CD14-positive monocyte (primary cell): ENCODE measurements around the gene HNF1B. TPM values are rescaled to one million over a fixed set of nuclear protein-coding genes. Genes with fewer than 3 reads are reported as not detected.

Experiments
- DNase-seq, 3 donors: peaks; one replicate each; pipeline ENCODE4 v3.0.0-alpha.2; 2011 to 2022
- H2AFZ ChIP-seq: 2 replicates; pipeline ENCODE4 v1.6.0; 2012; ENCODE audit warnings: mild to moderate bottlenecking, low read depth, low read length, inconsistent platforms; ENCODE audit not compliant: insufficient read depth, poor library complexity, severe bottlenecking
- H3K27ac ChIP-seq, 2 donors: 1 replicate in 1 of 2; 2 replicates in 1 of 2; pipeline ENCODE4 v1.5.1; 2012 to 2013; ENCODE audit warnings: low read length in 2 of 2, control low read depth in 1 of 2, inconsistent platforms in 1 of 2, low read depth in 1 of 2, mild to moderate bottlenecking in 1 of 2
- H3K27me3 ChIP-seq, 2 donors: one replicate each; pipeline versions ENCODE4 v1.6.0 to v1.6.1; 2011 to 2013; ENCODE audit warnings: low read length in 2 of 2; ENCODE audit not compliant: control insufficient read depth in 2 of 2, insufficient read depth in 2 of 2
- H3K36me3 ChIP-seq, 2 donors: replicated peaks in 1 of 2; 1 replicate in 1 of 2; 2 replicates in 1 of 2; pipeline versions ENCODE4 v1.5.1 to v1.6.1; 2012 to 2013; ENCODE audit warnings: low read length in 2 of 2, control low read depth in 1 of 2, inconsistent platforms in 1 of 2, mild to moderate bottlenecking in 1 of 2; ENCODE audit not compliant: insufficient read depth in 2 of 2, control insufficient read depth in 1 of 2
- H3K4me1 ChIP-seq, 2 donors: 1 replicate in 1 of 2; 2 replicates in 1 of 2; pipeline versions ENCODE4 v1.5.1 to v1.6.1; 2012 to 2013; ENCODE audit warnings: low read length in 2 of 2, control low read depth in 1 of 2, inconsistent platforms in 1 of 2, mild to moderate bottlenecking in 1 of 2, moderate library complexity in 1 of 2; ENCODE audit not compliant: insufficient read depth in 2 of 2, control insufficient read depth in 1 of 2
- H3K4me2 ChIP-seq: replicated peaks from 2 replicates; pipeline ENCODE3; 2012; ENCODE audit warnings: low read length, moderate library complexity, mild to moderate bottlenecking; ENCODE audit not compliant: poor library complexity, severe bottlenecking; ENCODE audit errors: extremely low read depth
- H3K4me3 ChIP-seq, 3 experiments: fragments of 200-600 bp in 1 of 3; sonication (generic) in 1 of 3; replicated peaks in 1 of 3; 1 replicate in 2 of 3; 2 replicates in 1 of 3; pipeline ENCODE4 v1.5.1; 2011 to 2013; ENCODE audit warnings: low read length in 3 of 3, mild to moderate bottlenecking in 3 of 3, control low read depth in 2 of 3, low read depth in 2 of 3, inconsistent platforms in 1 of 3, moderate library complexity in 1 of 3
- H3K79me2 ChIP-seq: 2 replicates; pipeline ENCODE4 v1.6.0; 2012; ENCODE audit warnings: mild to moderate bottlenecking, control low read depth, inconsistent platforms, low read length, moderate library complexity; ENCODE audit not compliant: insufficient read depth
- H3K9ac ChIP-seq: 2 replicates; pipeline ENCODE4 v1.6.0; 2017; ENCODE audit warnings: low read length, mild to moderate bottlenecking; ENCODE audit not compliant: insufficient read depth, poor library complexity, severe bottlenecking
- H3K9me3 ChIP-seq, 2 donors: replicated peaks in 1 of 2; 1 replicate in 1 of 2; 2 replicates in 1 of 2; pipeline versions ENCODE4 v1.5.1 to v1.6.1; 2012 to 2013; ENCODE audit warnings: low read length in 2 of 2, control low read depth in 1 of 2; ENCODE audit not compliant: control insufficient read depth in 1 of 2, insufficient read depth in 1 of 2
- H4K20me1 ChIP-seq: 2 replicates; pipeline ENCODE4 v1.6.0; 2012; ENCODE audit warnings: mild to moderate bottlenecking, low read length, control low read depth, moderate library complexity; ENCODE audit not compliant: insufficient read depth
- H3K27ac Mint-ChIP-seq, 7 donors: one replicate each; pipeline ENCODE4 v1.8.0; 2020; ENCODE audit warnings: mild to moderate bottlenecking in 7 of 7, mixed read lengths in 7 of 7, moderate library complexity in 6 of 7, inconsistent platforms in 2 of 7
- H3K27me3 Mint-ChIP-seq, 3 donors: one replicate each; pipeline ENCODE4 v1.8.0; 2021 to 2022; ENCODE audit warnings: low read depth in 3 of 3, mild to moderate bottlenecking in 3 of 3, mixed read lengths in 3 of 3, moderate library complexity in 3 of 3, inconsistent platforms in 1 of 3
- H3K36me3 Mint-ChIP-seq, 2 donors: one replicate each; pipeline ENCODE4 v1.8.0; 2020; ENCODE audit warnings: mixed read lengths in 2 of 2, inconsistent platforms in 1 of 2, mild to moderate bottlenecking in 1 of 2
- H3K4me1 Mint-ChIP-seq: one replicate; pipeline ENCODE4 v1.8.0; 2020; ENCODE audit warnings: mild to moderate bottlenecking, mixed read lengths
- H3K4me3 Mint-ChIP-seq, 2 donors: one replicate each; pipeline ENCODE4 v1.8.0; 2020; ENCODE audit warnings: mild to moderate bottlenecking in 2 of 2, mixed read lengths in 2 of 2, moderate library complexity in 1 of 2
- H3K9me3 Mint-ChIP-seq, 7 donors: one replicate each; pipeline ENCODE4 v1.8.0; 2020 to 2022; ENCODE audit warnings: mixed read lengths in 7 of 7, mild to moderate bottlenecking in 6 of 7, moderate library complexity in 6 of 7, inconsistent platforms in 2 of 7
- WGBS: methylation state at CpG from one replicate; pipeline ENCODE4 v1.1.5; 2013; ENCODE audit warnings: missing lambda C conversion rate; ENCODE audit not compliant: insufficient coverage; 5-methylcytosine and 5-hydroxymethylcytosine counted together
- intact Hi-C, 2 donors: fragments of 100-400 bp; cut with micrococcal nuclease; formaldehyde crosslinking; loops; one replicate each; pipeline versions ENCODE4 v1.15.0 to v1.15.1; 2023
- polyA plus RNA-seq, 3 donors: library from polyadenylated mRNA; depleted of rRNA in 1 of 3; unstranded in 2 of 3; stranded (reverse) in 1 of 3; fragments of 300-500 nt in 2 of 3; fragments of >200 nt in 1 of 3; fragmentation: Illumina TruSeq in 2 of 3; gene quantifications; 1 replicate in 2 of 3; 2 replicates in 1 of 3; pipeline ENCODE4 v1.2.3, GENCODE V29; 2012 to 2021
- TF ChIP-seq, protein P1 (sequence below): fragments of 200-600 bp; IDR thresholded peaks from one replicate; pipeline ENCODE4 v1.8.0; 2022; ENCODE audit warnings: antibody characterized with exemption, mild to moderate bottlenecking

Gene HNF1B
- polyA plus RNA-seq, 3 donors, result not detected

DNA sequence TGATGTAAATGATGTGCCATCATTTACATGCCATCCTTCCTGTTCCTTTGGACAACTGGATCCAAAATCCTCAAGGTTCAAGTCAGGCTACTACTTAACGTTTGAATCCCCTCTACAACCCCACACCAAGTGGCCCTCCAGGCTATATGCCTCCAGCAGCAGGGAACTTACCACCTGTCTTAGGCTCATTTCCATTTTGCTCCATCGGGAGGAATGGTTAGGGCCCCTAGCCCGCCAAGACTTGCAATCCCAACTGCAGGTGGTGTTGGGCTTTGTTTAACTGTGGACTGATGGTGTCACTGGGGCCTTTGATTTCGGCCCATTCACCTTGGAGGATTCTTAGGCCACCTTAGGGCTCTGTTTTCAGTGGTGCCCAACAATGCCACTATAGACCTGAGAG is 9.7 kb downstream of the HNF1B start:
- Mint-ChIP-seq H3K27ac (no peak overlapping the region), H3K36me3 (peaks cover 0 to 2% of the 10 kb centered on the region in 2 donors), H3K4me1 (no peaks in the 10 kb centered on the region), H3K9me3 (peaks cover 0 to 3% (median 0%) of the 10 kb centered on the region in 7 donors), H3K27me3 (peaks cover 30 to 57% (median 47%) of the 10 kb centered on the region in 3 donors), H3K4me3 (no peak overlapping the region)
- Histone ChIP-seq H2AFZ (no peak overlapping the region), H3K36me3 (no peaks in the 10 kb centered on the region), H3K9me3 (peaks cover 0 to 8% of the 10 kb centered on the region in 2 donors), H3K4me1 (no peaks in the 10 kb centered on the region), H4K20me1 (no peaks in the 10 kb centered on the region), H3K27me3 (peaks cover 22 to 35% of the 10 kb centered on the region in 2 donors), H3K27ac (no peak overlapping the region), H3K9ac (no peak overlapping the region), H3K4me3 (no peak overlapping the region), H3K79me2 (no peaks in the 10 kb centered on the region), H3K4me2 (no peak overlapping the region)
- DNase-seq, result no peak
- TF ChIP-seq, protein P1, sequence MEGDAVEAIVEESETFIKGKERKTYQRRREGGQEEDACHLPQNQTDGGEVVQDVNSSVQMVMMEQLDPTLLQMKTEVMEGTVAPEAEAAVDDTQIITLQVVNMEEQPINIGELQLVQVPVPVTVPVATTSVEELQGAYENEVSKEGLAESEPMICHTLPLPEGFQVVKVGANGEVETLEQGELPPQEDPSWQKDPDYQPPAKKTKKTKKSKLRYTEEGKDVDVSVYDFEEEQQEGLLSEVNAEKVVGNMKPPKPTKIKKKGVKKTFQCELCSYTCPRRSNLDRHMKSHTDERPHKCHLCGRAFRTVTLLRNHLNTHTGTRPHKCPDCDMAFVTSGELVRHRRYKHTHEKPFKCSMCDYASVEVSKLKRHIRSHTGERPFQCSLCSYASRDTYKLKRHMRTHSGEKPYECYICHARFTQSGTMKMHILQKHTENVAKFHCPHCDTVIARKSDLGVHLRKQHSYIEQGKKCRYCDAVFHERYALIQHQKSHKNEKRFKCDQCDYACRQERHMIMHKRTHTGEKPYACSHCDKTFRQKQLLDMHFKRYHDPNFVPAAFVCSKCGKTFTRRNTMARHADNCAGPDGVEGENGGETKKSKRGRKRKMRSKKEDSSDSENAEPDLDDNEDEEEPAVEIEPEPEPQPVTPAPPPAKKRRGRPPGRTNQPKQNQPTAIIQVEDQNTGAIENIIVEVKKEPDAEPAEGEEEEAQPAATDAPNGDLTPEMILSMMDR, result no peak
- intact Hi-C loops, result no loop called here
- no CpG with 5 or more reads among the region's 4 CpGs for WGBS

DNA sequence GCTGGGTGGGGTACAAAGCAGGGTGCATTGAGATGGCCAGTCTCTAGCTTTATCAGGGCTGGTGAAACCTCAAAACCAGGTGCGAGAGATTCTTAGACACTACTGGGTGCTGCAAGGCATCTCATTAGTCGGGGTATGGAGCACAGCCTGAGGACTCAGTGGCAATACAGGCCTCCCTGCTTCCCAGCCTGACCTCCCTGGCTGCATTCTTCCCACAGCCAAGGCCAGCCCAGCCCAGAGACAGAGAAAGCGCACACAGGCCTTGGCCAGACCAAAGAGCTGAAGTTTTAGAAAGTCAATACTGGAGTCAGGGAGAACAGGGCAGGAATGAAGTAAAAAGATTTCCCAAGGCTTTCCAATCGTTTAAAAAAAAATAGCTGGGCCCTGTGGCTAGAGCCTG is 12.5 kb downstream of the HNF1B start:
- Histone ChIP-seq H3K4me1 (no peaks in the 10 kb centered on the region), H3K27me3 (peaks cover 0 to 9% of the 10 kb centered on the region in 2 donors), H3K4me2 (no peak overlapping the region), H3K4me3 (no peak overlapping the region), H3K9ac (no peak overlapping the region), H3K27ac (no peak overlapping the region), H3K36me3 (no peaks in the 10 kb centered on the region), H4K20me1 (no peaks in the 10 kb centered on the region), H3K9me3 (no peaks in the 10 kb centered on the region), H3K79me2 (no peaks in the 10 kb centered on the region), H2AFZ (no peak overlapping the region)
- peaks cover 0 to 3% (median 0%) of the 10 kb centered on the region in 7 donors for H3K9me3 Mint-ChIP-seq
- DNase-seq, result no peak
- H3K4me1 Mint-ChIP-seq, result no peaks in the 10 kb centered on the region
- peak overlapping the region in 1 of 2 donors; percentile 4 for H3K4me3 Mint-ChIP-seq
- intact Hi-C loops, result no loop called here
- TF ChIP-seq, protein P1, result no peak
- 83% methylated on average over 3 of the region's 4 CpGs for WGBS
- no peak overlapping the region for H3K27ac Mint-ChIP-seq
- no peaks in the 10 kb centered on the region for H3K36me3 Mint-ChIP-seq
- peaks cover 9 to 34% (median 26%) of the 10 kb centered on the region in 3 donors for H3K27me3 Mint-ChIP-seq
